IPS-20b (cell line): ENCODE results near the gene MTPN.

ENCODE experiments used
- H3K27ac ChIP-seq: one replicate; pipeline ENCODE4 v1.5.1; 2013; ENCODE audit warnings: low read length
- H3K27me3 ChIP-seq: 2 replicates; pipeline ENCODE4 v1.6.1; 2013; ENCODE audit warnings: mild to moderate bottlenecking, low read length, inconsistent platforms; ENCODE audit not compliant: insufficient read depth
- H3K36me3 ChIP-seq: 2 replicates; pipeline ENCODE4 v1.6.1; 2013; ENCODE audit warnings: low read depth, mild to moderate bottlenecking, inconsistent platforms, low read length, moderate library complexity; ENCODE audit not compliant: insufficient read depth
- H3K4me1 ChIP-seq: 2 replicates; pipeline ENCODE4 v1.6.1; 2013; ENCODE audit warnings: mild to moderate bottlenecking, control low read depth, inconsistent platforms, low read length, moderate library complexity; ENCODE audit not compliant: insufficient read depth
- H3K4me3 ChIP-seq: 2 replicates; pipeline ENCODE4 v1.5.1; 2013; ENCODE audit warnings: mild to moderate bottlenecking, low read length, inconsistent platforms
- H3K9ac ChIP-seq: 2 replicates; pipeline ENCODE4 v1.6.1; 2013; ENCODE audit warnings: low read depth, mild to moderate bottlenecking, inconsistent platforms, low read length, moderate library complexity
- H3K9me3 ChIP-seq: 2 replicates; pipeline ENCODE4 v1.6.1; 2013; ENCODE audit warnings: mild to moderate bottlenecking, low read depth, low read length, inconsistent platforms; ENCODE audit not compliant: insufficient read depth

The MTPN gene

GRCh38 chr7:135934651-135935050 lies 42.5 kb downstream of the MTPN start:
- H3K27ac ChIP-seq = no peak overlapping the region
- H3K36me3 ChIP-seq = peaks cover under 1% of the 10 kb centered on the region; the same call in 1 of the 2 replicates
- H3K9ac ChIP-seq = no peak overlapping the region
- no peak overlapping the region for H3K4me3 ChIP-seq
- H3K27me3 ChIP-seq = no peaks in the 10 kb centered on the region
- peaks cover 16% of the 10 kb centered on the region for H3K4me1 ChIP-seq
- H3K9me3 ChIP-seq = no peaks in the 10 kb centered on the region

GRCh38 chr7:135933509-135934188 lies 43.5 kb downstream of the MTPN start:
- Histone ChIP-seq H3K27ac (no peak overlapping the region), H3K36me3 (peaks cover 11% of the 10 kb centered on the region), H3K4me1 (peaks cover 17% of the 10 kb centered on the region)

GRCh38 chr7:135932131-135932530 lies 45.0 kb downstream of the MTPN start:
- Histone ChIP-seq H3K27me3 (no peaks in the 10 kb centered on the region), H3K9ac (no peak overlapping the region), H3K27ac (no peak overlapping the region), H3K9me3 (no peaks in the 10 kb centered on the region), H3K4me3 (no peak overlapping the region), H3K36me3 (peaks cover 20% of the 10 kb centered on the region), H3K4me1 (peaks cover 17% of the 10 kb centered on the region)

More at GRCh38 chr7:135933509-135934188, 43.5 kb downstream of the MTPN start:
- Histone ChIP-seq H3K9ac (no peak overlapping the region), H3K4me3 (no peak overlapping the region), H3K27me3 (no peaks in the 10 kb centered on the region), H3K9me3 (no peaks in the 10 kb centered on the region)

GRCh38 chr7:135930565-135931461 lies 46.3 kb downstream of the MTPN start:
- Histone ChIP-seq H3K27me3 (no peaks in the 10 kb centered on the region), H3K4me3 (no peak overlapping the region), H3K27ac (no peak overlapping the region), H3K9ac (no peak overlapping the region), H3K4me1 (peaks cover 17% of the 10 kb centered on the region), H3K9me3 (no peaks in the 10 kb centered on the region), H3K36me3 (peaks cover 21% of the 10 kb centered on the region)

- no peaks in the 10 kb centered on the region for H3K9me3 ChIP-seq
- no peak overlapping the region for H3K9ac ChIP-seq
- no peaks in the 10 kb centered on the region for H3K27me3 ChIP-seq
- peaks cover 21% of the 10 kb centered on the region for H3K36me3 ChIP-seq
- no peak overlapping the region for H3K27ac ChIP-seq
- no peak overlapping the region for H3K4me3 ChIP-seq
- H3K4me1 ChIP-seq = peaks cover 17% of the 10 kb centered on the region
Measured at GRCh38 chr7:135929722-135930141, 47.4 kb downstream of the MTPN start.

GRCh38 chr7:135929249-135929648 lies 47.9 kb downstream of the MTPN start:
- H3K4me1 ChIP-seq = peaks cover 17% of the 10 kb centered on the region
- no peaks in the 10 kb centered on the region for H3K9me3 ChIP-seq
- no peak overlapping the region for H3K4me3 ChIP-seq
- H3K27ac ChIP-seq = no peak overlapping the region
- no peaks in the 10 kb centered on the region for H3K27me3 ChIP-seq
- H3K9ac ChIP-seq = no peak overlapping the region
- H3K36me3 ChIP-seq = peaks cover 21% of the 10 kb centered on the region

GRCh38 chr7:135928136-135928535 lies 49.0 kb downstream of the MTPN start:
- Histone ChIP-seq H3K9ac (no peak overlapping the region), H3K27me3 (no peaks in the 10 kb centered on the region), H3K4me3 (no peak overlapping the region), H3K36me3 (peaks cover 21% of the 10 kb centered on the region), H3K4me1 (peaks cover 17% of the 10 kb centered on the region), H3K9me3 (no peaks in the 10 kb centered on the region), H3K27ac (no peak overlapping the region)

GRCh38 chr7:135925210-135925609 lies 51.9 kb downstream of the MTPN start:
- Histone ChIP-seq H3K36me3 (peaks cover 21% of the 10 kb centered on the region), H3K9me3 (no peaks in the 10 kb centered on the region)

GRCh38 chr7:135924302-135924701 lies 52.9 kb downstream of the MTPN start:
- Histone ChIP-seq H3K4me3 (no peak overlapping the region), H3K9ac (no peak overlapping the region), H3K4me1 (no peaks in the 10 kb centered on the region), H3K27ac (no peak overlapping the region), H3K9me3 (no peaks in the 10 kb centered on the region), H3K27me3 (no peaks in the 10 kb centered on the region), H3K36me3 (peaks cover 17% of the 10 kb centered on the region)

More at GRCh38 chr7:135925210-135925609, 51.9 kb downstream of the MTPN start:
- H3K27me3 ChIP-seq = no peaks in the 10 kb centered on the region
- 0 out of 2 replicates have a peak, but pooled peaks cover 3% of the 10 kb centered on the region for H3K4me1 ChIP-seq
- no peak overlapping the region for H3K9ac ChIP-seq
- no peak overlapping the region for H3K4me3 ChIP-seq
- H3K27ac ChIP-seq = no peak overlapping the region

- Histone ChIP-seq H3K9ac (no peak overlapping the region), H3K4me1 (no peaks in the 10 kb centered on the region), H3K27me3 (no peaks in the 10 kb centered on the region), H3K27ac (no peak overlapping the region), H3K4me3 (no peak overlapping the region), H3K9me3 (no peaks in the 10 kb centered on the region), H3K36me3 (peaks cover 2% of the 10 kb centered on the region)
Measured at GRCh38 chr7:135922263-135922662, 54.9 kb downstream of the MTPN start.

- Histone ChIP-seq H3K27ac (no peak overlapping the region), H3K4me3 (no peak overlapping the region), H3K9me3 (no peaks in the 10 kb centered on the region), H3K4me1 (no peaks in the 10 kb centered on the region), H3K9ac (no peak overlapping the region), H3K27me3 (no peaks in the 10 kb centered on the region), H3K36me3 (no peaks in the 10 kb centered on the region)
Measured at GRCh38 chr7:135920478-135920877, 56.7 kb downstream of the MTPN start.
